AG20443 (cell line): ENCODE results near the gene CEP170B.
"Not testable (repeated sequence)": the region's sequence is repeated elsewhere in the genome, so short reads cannot be mapped to it uniquely, and the experiment has no call there.

Experiments
- DNase-seq: peaks from one replicate; pipeline ENCODE4 v3.0.0; 2012; ENCODE audit warnings: low spot score, mixed read lengths

Gene CEP170B

GRCh38 chr14:104913435-104913834 lies 48.4 kb downstream of the CEP170B start:
- no peak for DNase-seq

GRCh38 chr14:104917116-104917515 lies 52.0 kb downstream of the CEP170B start:
- DNase-seq = no peak

DNA sequence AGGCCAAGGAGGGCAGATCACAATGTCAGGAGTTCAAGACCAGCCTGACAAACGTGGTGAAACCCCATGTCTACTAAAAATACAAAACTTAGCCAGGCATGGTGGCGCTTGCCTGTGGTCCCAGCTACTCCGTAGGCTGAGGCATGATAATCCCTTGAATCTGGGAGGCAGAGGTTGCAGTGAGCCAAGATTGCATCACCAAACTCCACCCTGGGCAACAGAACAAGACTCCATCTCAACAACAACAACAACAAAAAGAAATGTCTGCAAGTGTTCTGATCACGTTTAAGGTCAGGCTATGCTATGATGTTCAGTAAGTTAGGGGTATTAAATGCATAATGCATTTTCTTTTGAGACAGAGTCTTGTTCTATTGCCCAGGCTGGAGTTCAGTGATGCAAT lies 52.9 kb downstream of the CEP170B start:
- no peak for DNase-seq

DNA sequence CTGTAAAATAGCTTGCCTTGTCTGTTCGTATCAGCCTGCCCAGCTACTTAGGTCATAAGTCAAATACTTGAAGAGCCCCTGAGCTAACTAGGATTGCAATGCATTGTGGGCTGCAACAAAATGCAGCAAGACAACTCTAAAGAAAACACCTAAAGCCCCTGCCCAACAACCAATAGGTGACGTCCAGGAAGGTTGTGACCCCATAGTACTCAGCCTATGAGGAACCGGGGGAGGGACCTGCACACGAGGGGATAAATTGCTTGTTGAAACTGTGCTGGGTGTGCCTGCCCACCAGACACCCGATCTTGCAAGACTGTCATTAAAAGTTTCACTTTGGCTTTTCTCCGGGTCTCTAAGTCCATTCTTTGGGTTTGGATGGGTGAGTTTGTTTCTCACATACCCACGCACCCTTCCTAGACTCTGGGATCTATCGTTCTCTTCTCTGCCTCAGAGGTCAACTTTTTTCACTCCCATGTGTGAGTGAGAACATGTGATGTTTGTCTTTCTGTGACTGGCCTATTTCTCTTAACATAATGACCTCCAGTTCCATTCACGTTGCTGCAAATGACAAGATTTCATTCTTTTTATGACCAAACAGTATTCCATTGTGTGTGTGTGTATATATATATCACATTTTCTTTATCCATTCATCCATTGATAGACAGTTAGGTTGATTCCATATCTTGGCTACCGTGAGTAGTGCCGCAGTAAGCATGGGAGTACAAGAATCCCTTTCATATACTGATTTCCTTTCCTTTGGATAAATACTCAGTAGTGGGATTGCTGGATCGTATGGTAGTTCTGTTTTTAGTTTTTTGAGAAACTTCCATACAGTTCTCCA lies 54.3 kb downstream of the CEP170B start:
- not testable (repeated sequence) for DNase-seq

- no peak for DNase-seq
Observed at GRCh38 chr14:104919993-104920315, 54.9 kb downstream of the CEP170B start.

DNA sequence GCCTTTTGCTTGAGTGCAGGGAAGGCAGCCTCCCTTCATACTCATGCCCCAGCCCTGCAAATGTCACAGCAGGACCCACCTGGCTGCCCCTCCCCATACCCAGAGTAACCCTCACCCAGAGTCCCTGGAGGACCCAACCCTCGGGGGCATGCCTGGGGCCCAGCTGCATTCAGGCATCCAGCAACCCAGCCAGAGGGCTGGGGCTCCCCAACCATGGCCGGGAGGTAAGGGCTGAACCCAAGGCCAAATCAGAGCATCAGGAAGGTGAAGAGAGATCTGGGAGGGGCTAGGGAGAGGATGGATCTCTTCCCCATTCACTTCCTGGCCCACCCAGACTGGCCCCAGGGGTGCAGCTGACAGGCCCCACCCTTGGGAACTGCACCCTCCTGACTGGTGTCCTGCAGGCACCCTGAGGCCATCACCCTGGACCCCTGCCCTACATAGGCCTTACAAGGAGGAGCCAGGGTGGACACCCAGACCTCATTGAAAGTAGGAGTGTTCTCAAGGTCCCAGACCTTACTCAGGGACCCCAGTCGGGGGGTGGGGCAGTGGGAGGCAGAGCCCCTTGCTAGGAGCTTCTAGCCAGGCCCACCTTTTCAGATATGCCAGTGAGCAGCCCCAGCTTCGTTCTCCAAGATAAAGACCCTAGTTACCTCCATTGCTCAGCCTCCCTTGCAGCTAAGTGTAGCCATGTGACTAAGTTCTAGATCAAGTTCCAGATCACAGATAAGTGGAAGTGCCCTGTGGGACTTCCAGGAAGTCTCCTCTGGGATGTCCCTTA lies 58.8 kb downstream of the CEP170B start:
- no peak for DNase-seq

GRCh38 chr14:104924421-104925213 lies 59.5 kb downstream of the CEP170B start, which contains the start of gene PLD4:
Gene PLD4, plus strand, starts transcription at chr14:104924879. Its CDS starts 2,262 bp downstream, at chr14:104927141.
- no peak for DNase-seq

DNA sequence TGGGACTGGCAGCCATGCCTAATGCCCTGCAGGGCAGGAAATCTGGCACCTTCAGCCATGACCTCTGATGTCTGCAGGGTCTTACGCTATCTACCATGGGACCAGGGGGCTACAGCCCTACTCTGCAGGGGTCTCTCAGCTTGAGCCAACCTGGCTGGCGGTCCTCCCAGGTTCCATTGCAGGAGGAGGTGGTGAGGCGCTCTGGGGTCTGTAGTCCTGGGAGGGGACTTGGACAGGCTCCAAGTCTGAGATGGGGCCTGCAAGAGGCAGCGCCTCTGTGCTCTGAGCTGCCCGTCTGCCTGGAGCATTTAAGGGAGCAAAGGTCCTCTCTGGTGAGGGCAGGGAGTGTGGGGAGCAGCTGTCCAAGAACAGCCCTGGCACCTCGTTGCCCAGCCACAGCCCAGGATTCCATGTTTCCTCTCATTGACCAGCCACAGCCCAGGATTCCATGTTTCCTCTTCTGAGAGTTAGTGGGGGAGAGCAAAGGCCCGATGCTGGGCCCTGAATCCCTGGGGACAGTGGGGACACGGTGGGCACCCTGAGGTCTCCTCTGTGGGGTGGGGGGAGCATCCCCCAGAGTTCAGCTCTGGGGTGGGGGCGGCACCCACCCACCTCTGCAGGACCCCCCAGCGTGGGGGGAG lies 60.3 kb downstream of the CEP170B start:
- no peak for DNase-seq

GRCh38 chr14:104925855-104926609 lies 61.0 kb downstream of the CEP170B start:
- no peak for DNase-seq

DNA sequence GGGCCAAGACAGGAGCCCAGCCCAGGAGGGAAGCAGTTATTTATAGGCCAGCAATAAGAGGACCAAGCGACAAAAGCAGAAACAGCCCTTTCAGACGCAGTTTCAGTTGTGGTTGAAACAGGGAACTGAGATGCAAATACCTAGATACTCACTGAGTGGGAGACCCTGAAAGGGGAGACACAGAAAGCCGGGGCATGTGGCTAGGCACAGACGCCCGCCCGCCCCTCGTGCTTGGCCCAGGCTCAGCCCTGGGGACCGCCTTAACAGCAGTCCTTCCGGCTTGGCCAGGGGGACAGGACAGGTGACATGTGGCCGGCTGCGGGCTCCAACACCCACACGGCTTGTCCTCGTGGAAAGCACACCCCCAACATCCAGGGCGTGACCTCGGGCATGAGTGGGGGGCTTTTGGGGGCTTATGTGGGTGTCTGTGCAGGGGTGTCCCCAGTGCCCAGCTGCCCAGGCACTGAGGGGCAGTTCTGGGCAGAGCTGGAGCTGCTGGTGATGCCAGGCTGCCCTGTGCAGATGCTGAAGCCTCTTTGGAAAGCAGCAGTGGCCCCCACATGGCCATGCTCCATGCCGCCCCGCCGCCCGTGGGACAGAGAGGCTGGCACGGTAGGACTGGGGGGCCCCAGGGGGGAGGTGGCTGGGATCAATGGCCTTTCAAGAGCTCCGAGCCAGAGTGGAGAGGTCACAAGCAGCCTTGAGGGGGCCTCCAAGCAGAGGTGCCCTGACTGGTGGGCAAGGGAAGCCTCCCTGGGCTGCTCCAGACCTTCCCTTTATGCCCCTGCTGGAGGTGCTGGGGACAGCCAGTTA lies 61.8 kb downstream of the CEP170B start:
- DNase-seq = no peak

DNA sequence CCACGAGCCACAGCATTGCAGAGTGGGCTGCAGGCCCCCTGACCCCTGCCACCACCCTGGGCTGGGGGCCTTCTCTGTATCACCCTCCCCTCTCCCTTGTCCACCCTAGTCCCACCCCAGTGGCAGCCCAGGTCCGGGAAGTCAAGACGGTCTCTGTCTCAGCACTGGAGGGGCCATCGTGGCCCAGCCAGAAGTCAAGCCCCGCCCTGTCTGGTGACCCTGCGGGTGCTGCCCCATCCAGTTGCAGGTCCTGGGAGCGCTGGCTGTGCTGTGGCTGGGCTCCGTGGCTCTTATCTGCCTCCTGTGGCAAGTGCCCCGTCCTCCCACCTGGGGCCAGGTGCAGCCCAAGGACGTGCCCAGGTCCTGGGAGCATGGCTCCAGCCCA lies 62.4 kb downstream of the CEP170B start:
- no peak for DNase-seq

- no peak for DNase-seq
Observed at GRCh38 chr14:104927901-104928300, 62.8 kb downstream of the CEP170B start.

GRCh38 chr14:104928391-104929133 lies 63.5 kb downstream of the CEP170B start:
- DNase-seq = no peak

- DNase-seq = no peak
Observed at GRCh38 chr14:104929268-104930230, 64.5 kb downstream of the CEP170B start.

DNA sequence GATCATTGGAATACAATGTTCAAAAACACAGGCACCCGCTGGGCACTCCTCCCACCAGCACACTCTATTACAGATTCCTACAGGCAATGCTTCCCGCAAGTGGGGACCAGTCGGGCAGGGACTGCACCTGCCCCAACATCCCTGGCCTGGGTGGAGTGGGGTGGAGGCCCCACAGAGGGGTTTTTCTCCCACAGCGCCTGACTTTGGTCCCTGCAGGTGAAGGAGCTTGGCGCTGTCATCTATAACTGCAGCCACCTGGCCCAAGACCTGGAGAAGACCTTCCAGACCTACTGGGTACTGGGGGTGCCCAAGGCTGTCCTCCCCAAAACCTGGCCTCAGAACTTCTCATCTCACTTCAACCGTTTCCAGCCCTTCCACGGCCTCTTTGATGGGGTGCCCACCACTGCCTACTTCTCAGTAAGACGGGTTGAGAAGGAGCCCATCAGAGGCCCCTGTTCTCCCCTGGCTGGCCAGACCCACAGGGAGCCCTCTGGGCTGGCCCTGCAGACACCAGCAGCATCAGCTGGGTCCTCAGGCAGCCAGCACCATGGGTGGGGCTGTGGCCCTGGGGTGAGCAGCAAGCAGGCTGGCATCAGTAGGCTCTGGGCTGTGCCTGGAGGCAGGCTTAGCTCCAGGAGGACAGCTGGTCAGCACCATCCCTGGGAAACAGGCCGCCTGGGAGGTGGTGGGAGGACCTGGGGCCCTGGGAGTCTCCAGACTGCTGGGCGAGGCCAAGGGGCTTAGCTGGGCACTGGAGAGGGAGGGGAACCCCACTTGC lies 65.6 kb downstream of the CEP170B start:
- DNase-seq = peak; percentile 22

- peak; percentile 10 for DNase-seq
Observed at GRCh38 chr14:104931304-104931770, 66.3 kb downstream of the CEP170B start.
